Fibroblast of lung (primary cell): ENCODE measurements around the gene TMEM37. TPM values are rescaled to one million over a fixed set of nuclear protein-coding genes. Genes with fewer than 3 reads are reported as not detected.

Experiments used
- DNase-seq, 2 donors: peaks; one replicate each; pipeline versions ENCODE4 v3.0.0 to v3.0.0-alpha.2; 2010; ENCODE audit warnings: low read depth in 2 of 2
- H2AFZ ChIP-seq: 2 replicates; pipeline ENCODE4 v1.5.1; 2012; ENCODE audit warnings: low read length, control low read depth, inconsistent platforms
- H3K27ac ChIP-seq: 2 replicates; pipeline ENCODE4 v1.5.1; 2011; ENCODE audit warnings: low read length, control low read depth; ENCODE audit not compliant: insufficient read depth
- H3K27me3 ChIP-seq: 2 replicates; pipeline ENCODE4 v1.5.1; 2011; ENCODE audit warnings: mild to moderate bottlenecking, low read length; ENCODE audit not compliant: control insufficient read depth, insufficient read depth
- H3K36me3 ChIP-seq: 2 replicates; pipeline ENCODE4 v1.5.1; 2011; ENCODE audit warnings: low read length; ENCODE audit not compliant: control insufficient read depth, insufficient read depth
- H3K4me1 ChIP-seq: 2 replicates; pipeline ENCODE4 v1.5.1; 2011; ENCODE audit warnings: low read length; ENCODE audit not compliant: control insufficient read depth, insufficient read depth; ENCODE audit errors: extremely low read depth
- H3K4me2 ChIP-seq: 2 replicates; pipeline ENCODE4 v1.5.1; 2011; ENCODE audit warnings: low read length, control low read depth; ENCODE audit not compliant: insufficient read depth; ENCODE audit errors: extremely low read depth
- H3K4me3 ChIP-seq, 4 experiments: fragments of 200-600 bp in 1 of 4; sonication (generic) in 1 of 4; replicated peaks in 1 of 4; 2 replicates each; pipeline ENCODE4 v1.5.1; 2011 to 2016; ENCODE audit warnings: low read length in 4 of 4, low read depth in 3 of 4, mild to moderate bottlenecking in 3 of 4, control low read depth in 2 of 4, inconsistent platforms in 1 of 4, mixed read lengths in 1 of 4; ENCODE audit not compliant: insufficient read depth in 1 of 4; ENCODE audit errors: control extremely low read depth in 1 of 4
- H3K79me2 ChIP-seq: 2 replicates; pipeline ENCODE4 v1.5.1; 2012; ENCODE audit warnings: mild to moderate bottlenecking, low read length, inconsistent platforms; ENCODE audit not compliant: control insufficient read depth, insufficient read depth
- H3K9ac ChIP-seq: 2 replicates; pipeline ENCODE4 v1.5.1; 2011; ENCODE audit warnings: mild to moderate bottlenecking, low read length, control low read depth; ENCODE audit not compliant: insufficient read depth
- H3K9me3 ChIP-seq: 2 replicates; pipeline ENCODE4 v1.5.1; 2012; ENCODE audit warnings: low read depth, low read length; ENCODE audit not compliant: control insufficient read depth, insufficient read depth
- H4K20me1 ChIP-seq: 2 replicates; pipeline ENCODE4 v1.5.1; 2011; ENCODE audit warnings: low read length; ENCODE audit not compliant: control insufficient read depth, insufficient read depth; ENCODE audit errors: extremely low read depth
- CTCF ChIP-seq, 2 donors: IDR thresholded peaks in 1 of 2; conservative IDR thresholded peaks in 1 of 2; 1 replicate in 1 of 2; 2 replicates in 1 of 2; pipeline ENCODE4 v1.5.1; 2011 to 2012; ENCODE audit warnings: low read length in 2 of 2, control low read depth in 1 of 2, inconsistent platforms in 1 of 2, low read depth in 1 of 2, mild to moderate bottlenecking in 1 of 2
- EZH2 ChIP-seq: IDR thresholded peaks from 2 replicates; pipeline ENCODE4 v1.5.1; 2012; ENCODE audit warnings: low read length, control low read depth, mild to moderate bottlenecking; ENCODE audit errors: missing control alignments
- polyA plus RNA-seq, 2 donors: library from polyadenylated mRNA; depleted of rRNA in 1 of 2; stranded (reverse) in 1 of 2; unstranded in 1 of 2; fragments of >200 nt; gene quantifications; 2 replicates each; pipeline ENCODE4 v1.2.1, GENCODE V29; 2011 to 2012; ENCODE audit warnings: missing spikeins in 1 of 2
- total RNA-seq: library from RNA; depleted of rRNA; stranded (reverse); fragments of >200 nt; gene quantifications from 2 replicates; pipeline ENCODE4 v1.2.1, GENCODE V29; 2014

TMEM37 gene
- total and polyA plus RNA-seq, 2 donors (not counting 1 experiment from before 2014, with no cell fraction given) = 0.50 to 0.99 TPM

DNA sequence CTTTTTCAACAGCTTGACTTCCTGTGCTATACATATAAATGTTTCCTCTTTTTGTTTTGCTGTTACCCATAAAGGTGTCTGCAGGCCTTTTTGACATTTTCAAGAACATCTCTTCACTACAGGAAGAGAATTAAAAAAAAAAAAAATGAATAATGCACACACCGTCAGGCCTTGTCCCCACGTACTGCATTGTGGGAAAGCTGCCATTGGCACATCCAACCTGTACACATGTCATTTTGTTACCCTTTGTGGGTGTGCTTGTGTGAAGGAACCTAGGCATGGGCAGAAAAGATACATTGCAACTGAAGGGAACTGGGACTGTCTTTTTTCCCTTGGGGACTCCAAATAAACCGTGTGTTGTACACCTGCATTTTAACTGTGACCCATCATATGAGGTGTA, 16.8 kb upstream of the TMEM37 start:
- TF ChIP-seq EZH2 (no peak), CTCF (conservative IDR thresholded peaks at IDR 0.05 in 1 of 2, IDR thresholded peaks at IDR 0.05 in 1 of 2; ENCODE audit: low read depth in 1 of 2, low read length in 2 of 2) (no peak)
- Histone ChIP-seq H3K9ac (no peak overlapping the region), H3K36me3 (no peaks in the 10 kb centered on the region), H3K27ac (no peak overlapping the region), H4K20me1 (no peaks in the 10 kb centered on the region), H2AFZ (no peak overlapping the region), H3K9me3 (no peaks in the 10 kb centered on the region), H3K79me2 (no peaks in the 10 kb centered on the region), H3K4me3 (no peak overlapping the region), H3K4me1 (no peaks in the 10 kb centered on the region), H3K27me3 (no peaks in the 10 kb centered on the region), H3K4me2 (no peak overlapping the region)
- no peak for DNase-seq

DNA sequence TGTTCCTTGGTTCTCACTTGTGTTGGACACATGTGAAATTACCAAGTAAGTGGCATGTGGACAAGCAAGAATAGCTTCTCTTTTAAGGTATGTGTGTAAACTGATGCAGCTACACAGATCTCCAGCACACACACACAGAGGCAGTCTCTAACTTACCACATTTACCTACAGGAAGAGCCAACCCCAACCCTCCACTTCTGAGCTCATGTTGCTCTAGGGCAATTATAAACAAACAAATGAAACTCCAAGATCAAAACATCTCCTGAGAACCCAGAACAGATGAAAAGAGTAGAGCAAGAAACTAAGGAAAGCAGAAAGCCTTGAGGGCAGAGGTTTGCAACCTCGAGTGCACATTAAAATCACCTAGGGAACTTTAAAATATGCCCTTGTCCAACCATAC, 16.0 kb upstream of the TMEM37 start:
- no peaks in the 10 kb centered on the region for H3K9me3 ChIP-seq
- H3K27me3 ChIP-seq = peaks cover under 1% of the 10 kb centered on the region
- H3K9ac ChIP-seq = no peak overlapping the region
- H3K4me1 ChIP-seq = no peaks in the 10 kb centered on the region
- no peak overlapping the region for H3K4me2 ChIP-seq
- no peaks in the 10 kb centered on the region for H3K79me2 ChIP-seq
- H2AFZ ChIP-seq = no peak overlapping the region
- H3K4me3 ChIP-seq = no peak overlapping the region
- TF ChIP-seq CTCF (conservative IDR thresholded peaks at IDR 0.05 in 1 of 2, IDR thresholded peaks at IDR 0.05 in 1 of 2; ENCODE audit: low read depth in 1 of 2, low read length in 2 of 2) = no peak
- TF ChIP-seq EZH2 = no peak
- H3K27ac ChIP-seq = no peak overlapping the region
- no peak for DNase-seq
- no peaks in the 10 kb centered on the region for H3K36me3 ChIP-seq
- no peaks in the 10 kb centered on the region for H4K20me1 ChIP-seq

DNA sequence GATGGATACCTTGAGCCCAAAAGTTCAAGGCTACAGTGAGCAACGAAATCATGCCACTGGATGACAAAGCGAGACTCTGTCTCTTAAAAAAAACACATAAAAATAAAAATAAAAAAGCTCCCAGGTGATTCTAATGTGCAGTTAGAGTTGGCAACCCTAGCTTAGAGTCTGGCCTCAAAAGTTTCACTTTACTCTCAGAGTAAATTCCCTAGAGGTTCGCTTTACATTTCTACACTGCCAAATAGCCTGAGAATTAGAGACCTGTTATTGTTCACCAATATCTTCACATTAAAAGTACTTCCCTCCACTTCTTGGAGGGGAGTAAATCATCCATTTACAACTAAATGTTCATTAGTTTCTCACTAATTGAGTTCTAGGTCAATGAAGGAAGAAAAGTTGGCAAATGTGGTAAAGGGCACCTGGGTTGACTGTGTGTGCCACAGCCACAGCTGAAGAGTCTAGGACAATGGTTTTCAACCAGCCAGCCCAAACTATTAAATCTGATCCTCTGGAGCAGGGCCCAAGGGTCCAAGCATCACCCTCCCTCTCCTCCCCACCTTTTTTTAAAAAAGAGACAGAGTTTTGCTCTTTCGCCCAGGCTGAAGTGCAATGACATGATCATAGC, 15.2 kb upstream of the TMEM37 start:
- H3K9me3 ChIP-seq = no peaks in the 10 kb centered on the region
- no peak for TF ChIP-seq EZH2
- no peak overlapping the region for H3K9ac ChIP-seq
- no peaks in the 10 kb centered on the region for H3K36me3 ChIP-seq
- no peaks in the 10 kb centered on the region for H3K79me2 ChIP-seq
- H3K27ac ChIP-seq = no peak overlapping the region
- no peak for DNase-seq
- H3K4me1 ChIP-seq = no peaks in the 10 kb centered on the region
- H3K27me3 ChIP-seq = peaks cover 2% of the 10 kb centered on the region
- H3K4me2 ChIP-seq = no peak overlapping the region
- no peak overlapping the region for H3K4me3 ChIP-seq
- H2AFZ ChIP-seq = no peak overlapping the region
- H4K20me1 ChIP-seq = no peaks in the 10 kb centered on the region
